ENCODE data around the gene IL16.
"Not testable (repeated sequence)": the region's sequence is repeated elsewhere in the genome, so short reads cannot be mapped to it uniquely, and the experiment has no call there.

The IL16 gene

GRCh38 chr15:81339851-81340250 is 143.2 kb downstream of the IL16 start:
- FAIRE-seq (no peak), DNase-seq (ENCODE audit: insufficient read length) (no peak)
- TF ChIP-seq POLR2AphosphoS5 (IDR thresholded peaks at IDR 0.05; ENCODE audit: low read depth, low read length) (no peak), POLR2A (IDR thresholded peaks at IDR 0.05; ENCODE audit: low read depth, low read length) (no peak), TAF1 (IDR thresholded peaks at IDR 0.05; ENCODE audit: borderline replicate concordance, low read depth, low read length) (no peak)

- no peak for FAIRE-seq
- DNase-seq (ENCODE audit: insufficient read length) = no peak
- TF ChIP-seq POLR2A (IDR thresholded peaks at IDR 0.05; ENCODE audit: low read depth, low read length) (no peak), TAF1 (IDR thresholded peaks at IDR 0.05; ENCODE audit: borderline replicate concordance, low read depth, low read length) (no peak), POLR2AphosphoS5 (IDR thresholded peaks at IDR 0.05; ENCODE audit: low read depth, low read length) (no peak)
Observed at GRCh38 chr15:81341351-81341750, 144.7 kb downstream of the IL16 start.

- TF ChIP-seq TAF1 (IDR thresholded peaks at IDR 0.05; ENCODE audit: borderline replicate concordance, low read depth, low read length) (no peak), POLR2AphosphoS5 (IDR thresholded peaks at IDR 0.05; ENCODE audit: low read depth, low read length) (no peak), POLR2A (IDR thresholded peaks at IDR 0.05; ENCODE audit: low read depth, low read length) (no peak)
- DNase-seq (ENCODE audit: insufficient read length) (no peak), FAIRE-seq (no peak)
Observed at GRCh38 chr15:81343371-81343770, 146.7 kb downstream of the IL16 start.

- FAIRE-seq (no peak), DNase-seq (ENCODE audit: insufficient read length) (no peak)
- TF ChIP-seq POLR2AphosphoS5 (IDR thresholded peaks at IDR 0.05; ENCODE audit: low read depth, low read length) = no peak
- TF ChIP-seq POLR2A (IDR thresholded peaks at IDR 0.05; ENCODE audit: low read depth, low read length) = no peak
- TF ChIP-seq TAF1 (IDR thresholded peaks at IDR 0.05; ENCODE audit: borderline replicate concordance, low read depth, low read length) = no peak
Observed at GRCh38 chr15:81346611-81347010, 149.9 kb downstream of the IL16 start.

- FAIRE-seq (no peak), DNase-seq (ENCODE audit: insufficient read length) (no peak)
- TF ChIP-seq TAF1 (IDR thresholded peaks at IDR 0.05; ENCODE audit: borderline replicate concordance, low read depth, low read length) = no peak
- no peak for TF ChIP-seq POLR2AphosphoS5 (IDR thresholded peaks at IDR 0.05; ENCODE audit: low read depth, low read length)
- no peak for TF ChIP-seq POLR2A (IDR thresholded peaks at IDR 0.05; ENCODE audit: low read depth, low read length)
Observed at GRCh38 chr15:81347910-81348309, 151.2 kb downstream of the IL16 start.

- not testable (repeated sequence) for FAIRE-seq; DNase-seq (ENCODE audit: insufficient read length)
Observed at GRCh38 chr15:81348691-81349090, 152.0 kb downstream of the IL16 start.

- DNase-seq (ENCODE audit: insufficient read length) (no peak), FAIRE-seq (no peak)
- TF ChIP-seq TAF1 (IDR thresholded peaks at IDR 0.05; ENCODE audit: borderline replicate concordance, low read depth, low read length) (no peak), POLR2AphosphoS5 (IDR thresholded peaks at IDR 0.05; ENCODE audit: low read depth, low read length) (no peak), POLR2A (IDR thresholded peaks at IDR 0.05; ENCODE audit: low read depth, low read length) (no peak)
Observed at GRCh38 chr15:81349271-81349670, 152.6 kb downstream of the IL16 start.

- no peak for TF ChIP-seq POLR2A (IDR thresholded peaks at IDR 0.05; ENCODE audit: low read depth, low read length)
- DNase-seq (ENCODE audit: insufficient read length) (no peak), FAIRE-seq (no peak)
Observed at GRCh38 chr15:81351651-81352050, 155.0 kb downstream of the IL16 start.

- DNase-seq (ENCODE audit: insufficient read length) (no peak), FAIRE-seq (no peak)
- TF ChIP-seq POLR2AphosphoS5 (IDR thresholded peaks at IDR 0.05; ENCODE audit: low read depth, low read length) = no peak
- no peak for TF ChIP-seq POLR2A (IDR thresholded peaks at IDR 0.05; ENCODE audit: low read depth, low read length)
- no peak for TF ChIP-seq TAF1 (IDR thresholded peaks at IDR 0.05; ENCODE audit: borderline replicate concordance, low read depth, low read length)
Observed at GRCh38 chr15:81356252-81356651, 159.6 kb downstream of the IL16 start.

GRCh38 chr15:81357180-81357686 is 160.6 kb downstream of the IL16 start:
- TF ChIP-seq TAF1 (IDR thresholded peaks at IDR 0.05; ENCODE audit: borderline replicate concordance, low read depth, low read length) (no peak), POLR2AphosphoS5 (IDR thresholded peaks at IDR 0.05; ENCODE audit: low read depth, low read length) (no peak), POLR2A (IDR thresholded peaks at IDR 0.05; ENCODE audit: low read depth, low read length) (no peak)
- no peak for DNase-seq (ENCODE audit: insufficient read length)
- no peak for FAIRE-seq

GRCh38 chr15:81358248-81358647 is 161.6 kb downstream of the IL16 start:
- DNase-seq (ENCODE audit: insufficient read length) = no peak
- TF ChIP-seq POLR2AphosphoS5 (IDR thresholded peaks at IDR 0.05; ENCODE audit: low read depth, low read length) = no peak
- no peak for TF ChIP-seq TAF1 (IDR thresholded peaks at IDR 0.05; ENCODE audit: borderline replicate concordance, low read depth, low read length)
- no peak for TF ChIP-seq POLR2A (IDR thresholded peaks at IDR 0.05; ENCODE audit: low read depth, low read length)
- FAIRE-seq = no peak

- FAIRE-seq = no peak
Observed at GRCh38 chr15:81360491-81360890, 163.8 kb downstream of the IL16 start.

GRCh38 chr15:81361891-81362290 is 165.2 kb downstream of the IL16 start:
- no peak for FAIRE-seq
- no peak for DNase-seq (ENCODE audit: insufficient read length)
- TF ChIP-seq POLR2AphosphoS5 (IDR thresholded peaks at IDR 0.05; ENCODE audit: low read depth, low read length) = no peak
- no peak for TF ChIP-seq TAF1 (IDR thresholded peaks at IDR 0.05; ENCODE audit: borderline replicate concordance, low read depth, low read length)
- no peak for TF ChIP-seq POLR2A (IDR thresholded peaks at IDR 0.05; ENCODE audit: low read depth, low read length)

More at GRCh38 chr15:81360491-81360890, 163.8 kb downstream of the IL16 start:
- no peak for DNase-seq (ENCODE audit: insufficient read length)
- no peak for TF ChIP-seq TAF1 (IDR thresholded peaks at IDR 0.05; ENCODE audit: borderline replicate concordance, low read depth, low read length)
- TF ChIP-seq POLR2AphosphoS5 (IDR thresholded peaks at IDR 0.05; ENCODE audit: low read depth, low read length) = no peak
- TF ChIP-seq POLR2A (IDR thresholded peaks at IDR 0.05; ENCODE audit: low read depth, low read length) = no peak
